Measurements from ENCODE around the gene SCYL1.

SCYL1 gene

GRCh38 chr11:65580756-65581155 is 55.9 kb downstream of the SCYL1 start:
- DNase-seq (ENCODE audit: low spot score): no peak
- TF ChIP-seq CTCF (IDR thresholded peaks at IDR 0.05; ENCODE audit: extremely low read depth, missing control alignments): no peak

- no peak for TF ChIP-seq CTCF (IDR thresholded peaks at IDR 0.05; ENCODE audit: extremely low read depth, missing control alignments)
- DNase-seq (ENCODE audit: low spot score): no peak
These were observed 57.0 kb downstream of the SCYL1 start for GRCh38 chr11:65581928-65582327.

GRCh38 chr11:65583589-65583988 is 58.7 kb downstream of the SCYL1 start:
- no peak for TF ChIP-seq CTCF (IDR thresholded peaks at IDR 0.05; ENCODE audit: extremely low read depth, missing control alignments)
- no peak for DNase-seq (ENCODE audit: low spot score)

GRCh38 chr11:65584106-65584505 is 59.2 kb downstream of the SCYL1 start:
- DNase-seq (ENCODE audit: low spot score): no peak
- TF ChIP-seq CTCF (IDR thresholded peaks at IDR 0.05; ENCODE audit: extremely low read depth, missing control alignments): no peak

DNA sequence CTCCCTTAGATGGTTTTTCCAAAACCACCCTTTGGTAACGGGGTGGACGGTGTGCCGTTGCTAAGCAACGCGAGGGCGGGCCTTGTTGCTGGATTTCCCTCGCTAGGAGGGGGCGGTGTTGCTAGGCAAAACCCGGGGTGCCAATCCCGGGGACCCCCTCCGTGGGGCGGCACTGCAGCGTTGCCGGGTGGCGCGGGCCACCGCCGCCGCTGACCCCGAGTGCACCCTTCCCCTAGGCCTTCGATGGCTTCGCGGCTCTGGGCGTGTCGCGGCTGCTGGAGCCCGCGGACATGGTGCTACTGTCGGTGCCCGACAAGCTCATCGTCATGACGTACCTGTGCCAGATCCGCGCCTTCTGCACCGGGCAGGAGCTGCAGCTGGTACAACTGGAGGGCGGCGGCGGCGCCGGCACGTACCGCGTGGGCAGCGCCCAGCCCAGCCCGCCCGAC is 59.9 kb downstream of the SCYL1 start:
- DNase-seq (ENCODE audit: low spot score): no peak
- TF ChIP-seq CTCF (IDR thresholded peaks at IDR 0.05; ENCODE audit: extremely low read depth, missing control alignments): no peak

DNA sequence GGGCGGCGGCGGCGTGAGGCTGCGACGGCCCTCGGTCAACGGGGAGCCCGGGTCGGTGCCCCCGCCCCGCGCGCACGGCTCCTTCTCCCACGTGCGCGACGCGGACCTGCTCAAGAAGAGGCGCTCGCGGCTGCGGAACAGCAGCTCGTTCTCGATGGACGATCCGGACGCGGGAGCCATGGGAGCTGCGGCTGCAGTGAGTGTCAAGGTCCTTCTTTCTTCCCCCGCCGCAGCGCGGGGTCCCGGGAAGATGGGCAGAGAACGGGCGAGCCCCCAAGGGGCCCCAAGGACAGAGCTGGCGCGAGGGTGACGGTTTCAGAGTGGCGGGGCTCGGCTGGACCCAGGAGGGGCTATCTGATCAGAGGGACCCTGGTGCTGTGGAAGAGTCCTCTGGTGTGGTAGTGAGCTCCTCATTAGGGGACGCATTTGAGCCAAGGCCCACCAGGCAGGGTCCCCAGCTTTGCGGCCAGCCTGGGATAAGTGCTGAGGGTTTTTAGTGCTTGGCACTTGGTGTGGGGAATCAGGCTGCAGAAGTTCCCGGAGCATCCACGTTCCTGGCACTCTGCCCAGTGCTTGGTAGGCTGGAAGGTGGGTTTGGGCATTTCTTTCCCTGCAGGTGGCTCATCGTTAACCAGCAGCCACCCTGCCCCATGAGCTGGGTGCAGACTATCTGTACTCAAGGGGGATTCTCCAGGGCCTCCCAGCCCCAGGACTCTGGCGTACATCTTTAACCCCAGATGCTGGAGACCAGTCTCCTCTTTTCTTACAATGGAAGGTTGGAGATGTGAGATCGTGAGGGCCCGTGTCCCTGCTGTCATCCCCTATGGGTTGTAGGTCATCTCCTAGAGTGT is 60.7 kb downstream of the SCYL1 start:
- no peak for DNase-seq (ENCODE audit: low spot score)
- TF ChIP-seq CTCF (IDR thresholded peaks at IDR 0.05; ENCODE audit: extremely low read depth, missing control alignments): no peak

DNA sequence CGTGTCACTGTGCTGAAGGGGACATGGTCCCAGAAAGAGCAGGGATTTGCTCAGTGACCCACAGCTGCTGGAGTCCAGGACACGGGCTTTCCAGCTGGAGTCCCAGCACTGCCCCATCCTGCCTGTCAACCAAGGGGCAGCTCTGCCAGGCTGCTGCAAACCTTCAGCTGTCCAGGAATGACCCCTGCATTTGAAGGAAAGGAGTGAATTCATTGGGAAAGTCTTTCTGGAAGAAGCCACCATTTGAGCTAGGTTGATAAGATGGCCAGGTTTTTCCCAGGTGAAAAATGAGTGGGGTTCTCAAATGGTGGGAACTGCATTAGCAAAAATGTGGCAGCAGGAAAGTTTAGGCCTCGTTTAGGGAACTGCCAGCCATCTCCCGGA is 61.4 kb downstream of the SCYL1 start:
- DNase-seq (ENCODE audit: low spot score): no peak
- TF ChIP-seq CTCF (IDR thresholded peaks at IDR 0.05; ENCODE audit: extremely low read depth, missing control alignments): no peak

Data from GM20000 (cell line).